H9 (cell line): ENCODE data around the gene POLR3B. TPM values are rescaled to one million over a fixed set of nuclear protein-coding genes. Genes with fewer than 3 reads are reported as not detected.

Source experiments
- DNase-seq: peaks from one replicate; pipeline ENCODE4 v3.0.0-alpha.2; 2017
- H2AFZ ChIP-seq: one replicate; pipeline ENCODE4 v1.6.1; 2013; ENCODE audit warnings: mild to moderate bottlenecking, low read length, control low read depth, moderate library complexity
- H2AK5ac ChIP-seq: 2 replicates; pipeline ENCODE4 v1.6.1; 2013; ENCODE audit warnings: low read length, control low read depth, mixed read lengths; ENCODE audit not compliant: insufficient read length
- H2BK120ac ChIP-seq: one replicate; pipeline ENCODE4 v1.6.1; 2013; ENCODE audit warnings: low read depth, mild to moderate bottlenecking, low read length, control low read depth, inconsistent platforms; ENCODE audit not compliant: poor library complexity, severe bottlenecking
- H2BK12ac ChIP-seq: 2 replicates; pipeline ENCODE4 v1.6.1; 2013; ENCODE audit warnings: low read length, control low read depth, mixed read lengths, low read depth; ENCODE audit not compliant: insufficient read length
- H2BK15ac ChIP-seq: 2 replicates; pipeline ENCODE4 v1.6.1; 2013; ENCODE audit warnings: low read depth, low read length, control low read depth
- H2BK20ac ChIP-seq: one replicate; pipeline ENCODE4 v1.6.1; 2013; ENCODE audit warnings: low read depth, mild to moderate bottlenecking, low read length, control low read depth, inconsistent platforms; ENCODE audit not compliant: poor library complexity, severe bottlenecking
- H2BK5ac ChIP-seq: 2 replicates; pipeline ENCODE4 v1.6.1; 2013; ENCODE audit warnings: low read length, control low read depth, mixed read lengths; ENCODE audit not compliant: insufficient read length
- H3K14ac ChIP-seq: 2 replicates; pipeline ENCODE4 v1.6.1; 2013; ENCODE audit warnings: low read length, control low read depth; ENCODE audit not compliant: insufficient read depth
- H3K18ac ChIP-seq: 2 replicates; pipeline ENCODE4 v1.6.1; 2013; ENCODE audit warnings: low read depth, mild to moderate bottlenecking, mixed read lengths, low read length, control low read depth; ENCODE audit not compliant: insufficient read length
- H3K23ac ChIP-seq: 2 replicates; pipeline ENCODE4 v1.6.1; 2013; ENCODE audit warnings: low read length, control low read depth, mixed read lengths, low read depth; ENCODE audit not compliant: insufficient read length
- H3K23me2 ChIP-seq: 2 replicates; pipeline ENCODE4 v1.6.1; 2013; ENCODE audit warnings: low read depth, mild to moderate bottlenecking, mixed read lengths, low read length, control low read depth; ENCODE audit not compliant: insufficient read length, poor library complexity, severe bottlenecking
- H3K27ac ChIP-seq: 2 replicates; pipeline ENCODE4 v1.5.1; 2013; ENCODE audit warnings: low read length, control low read depth, mixed read lengths, low read depth; ENCODE audit not compliant: insufficient read length
- H3K27me3 ChIP-seq: 2 replicates; pipeline ENCODE4 v1.6.1; 2013; ENCODE audit warnings: low read length, control low read depth, inconsistent platforms; ENCODE audit not compliant: insufficient read depth
- H3K4ac ChIP-seq: 2 replicates; pipeline ENCODE4 v1.6.1; 2013; ENCODE audit warnings: low read depth, mild to moderate bottlenecking, control low read depth, inconsistent platforms, low read length, moderate library complexity
- H3K4me1 ChIP-seq: 2 replicates; pipeline ENCODE4 v1.6.1; 2013; ENCODE audit warnings: low read length, control low read depth, inconsistent platforms; ENCODE audit not compliant: insufficient read depth
- H3K4me2 ChIP-seq: 2 replicates; pipeline ENCODE4 v1.6.1; 2013; ENCODE audit warnings: low read length, control low read depth, mixed read lengths; ENCODE audit not compliant: insufficient read length, insufficient read depth
- H3K56ac ChIP-seq: 2 replicates; pipeline ENCODE4 v1.6.1; 2013; ENCODE audit warnings: low read depth, mild to moderate bottlenecking, mixed read lengths, low read length, control low read depth; ENCODE audit not compliant: insufficient read length
- H3K79me1 ChIP-seq: 2 replicates; pipeline ENCODE4 v1.6.1; 2013; ENCODE audit warnings: low read depth, mild to moderate bottlenecking, moderate library complexity, low read length, control low read depth, inconsistent platforms; ENCODE audit not compliant: insufficient read depth, poor library complexity, severe bottlenecking
- H3K79me2 ChIP-seq: 2 replicates; pipeline ENCODE4 v1.6.1; 2013; ENCODE audit warnings: low read length, control low read depth, inconsistent platforms; ENCODE audit not compliant: insufficient read depth
- H3K9ac ChIP-seq: 2 replicates; pipeline ENCODE4 v1.6.1; 2013; ENCODE audit warnings: low read length, control low read depth, mixed read lengths; ENCODE audit not compliant: insufficient read length; ENCODE audit errors: extremely low read depth
- H3K9me3 ChIP-seq: one replicate; pipeline ENCODE4 v1.6.1; 2013; ENCODE audit warnings: low read depth, low read length, inconsistent platforms; ENCODE audit not compliant: control insufficient read depth
- H3T11ph ChIP-seq: one replicate; pipeline ENCODE4 v1.6.1; 2013; ENCODE audit warnings: mild to moderate bottlenecking, low read length, control low read depth, inconsistent platforms
- H4K20me1 ChIP-seq: one replicate; pipeline ENCODE4 v1.6.1; 2013; ENCODE audit not compliant: control insufficient read depth, insufficient read length, insufficient read depth
- H4K5ac ChIP-seq: 2 replicates; pipeline ENCODE4 v1.6.1; 2013; ENCODE audit warnings: low read depth, mild to moderate bottlenecking, mixed read lengths, low read length, control low read depth; ENCODE audit not compliant: insufficient read length
- H4K8ac ChIP-seq: replicated peaks from 2 replicates; pipeline ENCODE4 v1.6.1; 2013; ENCODE audit warnings: low read length, control low read depth, mixed read lengths, low read depth; ENCODE audit not compliant: insufficient read length
- H4K91ac ChIP-seq: 2 replicates; pipeline ENCODE4 v1.6.1; 2013; ENCODE audit warnings: low read depth, mild to moderate bottlenecking, moderate library complexity, mixed read lengths, low read length, control low read depth; ENCODE audit not compliant: insufficient read length
- H3K27ac Mint-ChIP-seq, 3 experiments: 2 replicates in 2 of 3; 3 replicates in 1 of 3; pipeline ENCODE4 v1.8.0; 2020 to 2021; ENCODE audit warnings: mixed read lengths in 3 of 3, mild to moderate bottlenecking in 1 of 3, moderate library complexity in 1 of 3
- H3K27me3 Mint-ChIP-seq: 2 replicates; pipeline ENCODE4 v1.8.0; 2021; ENCODE audit warnings: low read depth, mild to moderate bottlenecking, moderate library complexity, mixed read lengths
- H3K36me3 Mint-ChIP-seq, 3 experiments: 2 replicates in 2 of 3; 3 replicates in 1 of 3; pipeline ENCODE4 v1.8.0; 2020 to 2021; ENCODE audit warnings: low read depth in 3 of 3, mixed read lengths in 3 of 3; ENCODE audit not compliant: insufficient read depth in 1 of 3
- H3K4me1 Mint-ChIP-seq, 2 experiments: 2 replicates each; pipeline ENCODE4 v1.8.0; 2020; ENCODE audit warnings: mixed read lengths in 2 of 2
- H3K4me3 Mint-ChIP-seq, 2 experiments: 2 replicates in 1 of 2; 3 replicates in 1 of 2; pipeline ENCODE4 v1.8.0; 2020 to 2021; ENCODE audit warnings: mild to moderate bottlenecking in 2 of 2, mixed read lengths in 2 of 2, moderate library complexity in 1 of 2
- H3K9me3 Mint-ChIP-seq, 2 experiments: 2 replicates in 1 of 2; 3 replicates in 1 of 2; pipeline ENCODE4 v1.8.0; 2020; ENCODE audit warnings: mild to moderate bottlenecking in 2 of 2, mixed read lengths in 2 of 2, moderate library complexity in 1 of 2
- WGBS: extraction: QIAGEN DNeasy Blood & Tissue Kit; methylation state at CpG from one replicate; pipeline ENCODE4 v1.1.7; 2013; ENCODE audit warnings: missing lambda C conversion rate, low lambda C conversion rate, mixed read lengths; ENCODE audit not compliant: insufficient read length; ENCODE audit errors: extremely low coverage; 5-methylcytosine and 5-hydroxymethylcytosine counted together
- total RNA-seq: library from RNA; stranded (reverse); gene quantifications from 2 replicates; pipeline ENCODE4 v1.2.1, GENCODE V29; 2021
- TF ChIP-seq, protein P1 (sequence below): fragments of 200-600 bp; sonication (generic); conservative IDR thresholded peaks from 3 replicates; pipeline ENCODE4 v1.8.0; 2021; ENCODE audit warnings: antibody characterized with exemption, mild to moderate bottlenecking

Gene POLR3B
- total RNA-seq, 1 experiment from 2014 or later: 13.4 TPM

DNA sequence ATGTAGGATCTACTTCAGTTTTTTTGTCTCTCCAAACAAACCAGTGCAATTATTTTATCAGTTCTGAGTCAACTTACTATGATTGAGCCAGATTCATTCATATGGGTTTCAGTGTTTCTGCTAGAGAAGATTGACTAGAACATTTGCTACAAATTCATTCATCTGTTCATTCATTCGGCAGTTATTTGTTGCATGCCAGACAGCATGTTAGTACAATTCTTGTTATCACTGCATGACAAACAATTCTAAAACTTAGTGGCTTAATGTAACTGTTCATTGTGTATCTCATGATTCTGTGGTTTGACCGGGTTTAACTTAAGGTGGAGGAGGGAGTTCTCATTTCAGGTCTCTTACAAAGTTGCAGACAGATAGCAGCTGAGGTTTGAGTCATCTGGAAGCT lies 52.3 kb downstream of the POLR3B start:
- Histone ChIP-seq H4K5ac (no peak overlapping the region), H3K23me2 (no peaks in the 10 kb centered on the region), H4K8ac (no peak overlapping the region), H3K27me3 (no peaks in the 10 kb centered on the region), H3K4me1 (no peaks in the 10 kb centered on the region), H2AFZ (no peak overlapping the region), H3K27ac (no peak overlapping the region), H3K9ac (no peak overlapping the region), H3K18ac (no peak overlapping the region), H3K4ac (no peak overlapping the region), H2BK120ac (no peak overlapping the region), H4K91ac (no peak overlapping the region), H3K79me2 (no peaks in the 10 kb centered on the region), H2BK15ac (no peak overlapping the region), H3K9me3 (no peaks in the 10 kb centered on the region), H4K20me1 (no peaks in the 10 kb centered on the region), H2BK12ac (no peak overlapping the region), H2AK5ac (no peak overlapping the region), H2BK5ac (no peak overlapping the region), H2BK20ac (no peak overlapping the region), H3T11ph (no peak overlapping the region), H3K14ac (no peak overlapping the region), H3K79me1 (no peaks in the 10 kb centered on the region), H3K23ac (no peak overlapping the region), H3K56ac (no peak overlapping the region), H3K4me2 (no peak overlapping the region)
- WGBS: no CpG with 5 or more reads among the region's 2 CpGs
- TF ChIP-seq, protein P1, sequence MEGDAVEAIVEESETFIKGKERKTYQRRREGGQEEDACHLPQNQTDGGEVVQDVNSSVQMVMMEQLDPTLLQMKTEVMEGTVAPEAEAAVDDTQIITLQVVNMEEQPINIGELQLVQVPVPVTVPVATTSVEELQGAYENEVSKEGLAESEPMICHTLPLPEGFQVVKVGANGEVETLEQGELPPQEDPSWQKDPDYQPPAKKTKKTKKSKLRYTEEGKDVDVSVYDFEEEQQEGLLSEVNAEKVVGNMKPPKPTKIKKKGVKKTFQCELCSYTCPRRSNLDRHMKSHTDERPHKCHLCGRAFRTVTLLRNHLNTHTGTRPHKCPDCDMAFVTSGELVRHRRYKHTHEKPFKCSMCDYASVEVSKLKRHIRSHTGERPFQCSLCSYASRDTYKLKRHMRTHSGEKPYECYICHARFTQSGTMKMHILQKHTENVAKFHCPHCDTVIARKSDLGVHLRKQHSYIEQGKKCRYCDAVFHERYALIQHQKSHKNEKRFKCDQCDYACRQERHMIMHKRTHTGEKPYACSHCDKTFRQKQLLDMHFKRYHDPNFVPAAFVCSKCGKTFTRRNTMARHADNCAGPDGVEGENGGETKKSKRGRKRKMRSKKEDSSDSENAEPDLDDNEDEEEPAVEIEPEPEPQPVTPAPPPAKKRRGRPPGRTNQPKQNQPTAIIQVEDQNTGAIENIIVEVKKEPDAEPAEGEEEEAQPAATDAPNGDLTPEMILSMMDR: no peak
- Mint-ChIP-seq H3K4me3 (no peak overlapping the region), H3K4me1 (no peaks in the 10 kb centered on the region), H3K9me3 (no peaks in the 10 kb centered on the region), H3K36me3 (peaks cover 0 to 2% (median 0%) of the 10 kb centered on the region in 3 experiments; a peak in 1 of 7 replicates), H3K27ac (no peak overlapping the region), H3K27me3 (no peaks in the 10 kb centered on the region)
- DNase-seq: no peak
